Activated naive CD8-positive, alpha-beta T cell treated with anti-CD3 and anti-CD28 coated beads, Interleukin-2, amount 10 ng/mL, durations not matched to agents 7 days and 5 days (primary cell): ENCODE results near the gene FAM131A. TPM values are rescaled to one million over a fixed set of nuclear protein-coding genes. Genes with fewer than 3 reads are reported as not detected.
A peak's percentile ranks its signal among the peaks of the same experiment; 100 is the strongest.

ENCODE experiments used
- ATAC-seq: fragments of 150-1000 bp; cut with Tn5 transposase; one replicate; pipeline ENCODE4 v1.10.0; 2021; ENCODE audit warnings: low read depth, moderate library complexity
- POLR2A ChIA-PET: fragments of 350-600 bp; sonication (Branson Sonifier 250); formaldehyde crosslinking; loops from one replicate; lab custom pipeline; 2021; ENCODE audit warnings: antibody characterized with exemption; lab: Charles Lee
- DNase-seq: peaks from one replicate; pipeline ENCODE4 v3.0.0; 2021
- H3K27ac Mint-ChIP-seq: one replicate; pipeline ENCODE4 v1.8.0; 2022; ENCODE audit warnings: mild to moderate bottlenecking, mixed read lengths
- H3K27me3 Mint-ChIP-seq: one replicate; pipeline ENCODE4 v1.8.0; 2022; ENCODE audit warnings: mild to moderate bottlenecking, moderate library complexity, mixed read lengths
- H3K36me3 Mint-ChIP-seq: one replicate; pipeline ENCODE4 v1.8.0; 2021; ENCODE audit warnings: mild to moderate bottlenecking, mixed read lengths
- H3K4me1 Mint-ChIP-seq: one replicate; pipeline ENCODE4 v1.8.0; 2021; ENCODE audit warnings: mixed read lengths
- H3K4me3 Mint-ChIP-seq: one replicate; pipeline ENCODE4 v1.8.0; 2022; ENCODE audit warnings: mild to moderate bottlenecking, moderate library complexity, mixed read lengths
- H3K9me3 Mint-ChIP-seq: one replicate; pipeline ENCODE4 v1.8.0; 2021; ENCODE audit warnings: mixed read lengths
- total RNA-seq, 2 experiments: library from RNA; stranded (reverse); gene quantifications; one replicate each; pipeline ENCODE4 v1.2.3, GENCODE V29; 2021

FAM131A gene
- total RNA-seq, 2 experiments from 2014 or later, result 5.5 to 6.1 TPM

GRCh38 chr3:184350618-184351017, 13.2 kb downstream of the FAM131A start:
- Mint-ChIP-seq H3K36me3 (no peaks in the 10 kb centered on the region), H3K9me3 (no peaks in the 10 kb centered on the region), H3K4me1 (peaks cover 2% of the 10 kb centered on the region), H3K27me3 (no peaks in the 10 kb centered on the region), H3K27ac (no peak overlapping the region), H3K4me3 (no peak overlapping the region)
- POLR2A ChIA-PET, result no interaction called here
- ATAC-seq (no peak), DNase-seq (no peak)

DNA sequence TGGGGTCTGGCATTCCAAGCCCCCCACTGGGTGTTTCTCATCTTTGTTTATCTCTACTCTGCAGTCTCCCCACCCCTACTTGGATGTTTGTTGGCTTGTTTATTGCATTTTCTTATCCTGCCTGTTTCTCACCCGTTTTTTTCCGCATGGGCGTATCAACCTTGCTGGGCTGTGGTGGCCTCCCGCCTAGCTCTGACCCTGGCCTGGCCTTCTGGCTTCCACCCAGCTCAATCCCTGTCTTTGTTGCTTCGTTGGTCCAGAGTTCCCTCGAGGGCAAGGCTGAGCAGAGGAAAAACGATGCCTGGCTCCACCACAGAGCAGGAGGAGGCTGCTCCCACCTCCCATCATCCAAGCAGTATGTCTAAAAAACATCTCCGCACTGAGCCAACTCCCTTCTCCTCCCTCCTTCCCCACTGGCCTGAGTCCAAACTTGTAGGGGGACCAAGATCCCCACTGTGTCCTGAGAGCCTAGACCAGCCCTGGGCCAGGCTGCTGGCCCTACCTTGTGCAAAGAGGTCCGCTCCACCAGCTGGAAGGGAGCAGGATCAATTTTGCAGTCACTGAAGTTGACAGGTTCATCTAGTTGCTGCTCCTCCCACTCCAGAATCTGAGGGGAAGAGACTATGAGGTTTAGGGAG, 14.2 kb downstream of the FAM131A start:
- H3K36me3 Mint-ChIP-seq, result no peaks in the 10 kb centered on the region
- POLR2A ChIA-PET, result no interaction called here
- no peak overlapping the region for H3K4me3 Mint-ChIP-seq
- ATAC-seq, result no peak
- no peaks in the 10 kb centered on the region for H3K9me3 Mint-ChIP-seq
- peaks cover 2% of the 10 kb centered on the region for H3K4me1 Mint-ChIP-seq
- H3K27me3 Mint-ChIP-seq, result no peaks in the 10 kb centered on the region
- peak overlapping the region; percentile 24 for H3K27ac Mint-ChIP-seq
- no peak for DNase-seq

GRCh38 chr3:184352149-184352785, 14.9 kb downstream of the FAM131A start:
- no peaks in the 10 kb centered on the region for H3K9me3 Mint-ChIP-seq
- H3K4me1 Mint-ChIP-seq, result peaks cover 2% of the 10 kb centered on the region
- peak overlapping the region; percentile 32 for H3K27ac Mint-ChIP-seq
- no peak overlapping the region for H3K4me3 Mint-ChIP-seq
- POLR2A ChIA-PET, result no interaction called here
- ATAC-seq, result no peak
- H3K36me3 Mint-ChIP-seq, result no peaks in the 10 kb centered on the region
- no peak for DNase-seq
- H3K27me3 Mint-ChIP-seq, result no peaks in the 10 kb centered on the region

GRCh38 chr3:184352897-184353545, 15.6 kb downstream of the FAM131A start:
- DNase-seq, result no peak
- Mint-ChIP-seq H3K36me3 (no peaks in the 10 kb centered on the region), H3K4me1 (peaks cover 2% of the 10 kb centered on the region), H3K27me3 (no peaks in the 10 kb centered on the region), H3K4me3 (no peak overlapping the region), H3K27ac (no peak overlapping the region), H3K9me3 (no peaks in the 10 kb centered on the region)
- POLR2A ChIA-PET, result interaction anchor here (1.8 kb wide), 1 partner anchor 9 kb away, joined by 6 read pairs; the partner anchor contains the start of genes CLCN2 and POLR2H
- ATAC-seq, result no peak

- peaks cover 2% of the 10 kb centered on the region for H3K4me1 Mint-ChIP-seq
- POLR2A ChIA-PET, result interaction anchor here (1.8 kb wide), 1 partner anchor 8 kb away, joined by 6 read pairs; the partner anchor contains the start of genes CLCN2 and POLR2H
- DNase-seq (no peak), ATAC-seq (no peak)
- no peaks in the 10 kb centered on the region for H3K9me3 Mint-ChIP-seq
- no peaks in the 10 kb centered on the region for H3K27me3 Mint-ChIP-seq
- no peak overlapping the region for H3K4me3 Mint-ChIP-seq
- H3K36me3 Mint-ChIP-seq, result no peaks in the 10 kb centered on the region
- peak overlapping the region; percentile 48 for H3K27ac Mint-ChIP-seq
Measured at GRCh38 chr3:184353546-184353941, 16.1 kb downstream of the FAM131A start.

- DNase-seq (peak; percentile 68), ATAC-seq (peak; percentile 70)
- peak overlapping the region; percentile 48 for H3K27ac Mint-ChIP-seq
- H3K4me1 Mint-ChIP-seq, result peaks cover 2% of the 10 kb centered on the region
- no peaks in the 10 kb centered on the region for H3K36me3 Mint-ChIP-seq
- H3K9me3 Mint-ChIP-seq, result no peaks in the 10 kb centered on the region
- POLR2A ChIA-PET, result interaction anchor here (1.8 kb wide), 1 partner anchor 8 kb away, joined by 6 read pairs; the partner anchor contains the start of genes CLCN2 and POLR2H
- no peak overlapping the region for H3K4me3 Mint-ChIP-seq
- H3K27me3 Mint-ChIP-seq, result no peaks in the 10 kb centered on the region
Measured at GRCh38 chr3:184354121-184354728, 16.8 kb downstream of the FAM131A start.

DNA sequence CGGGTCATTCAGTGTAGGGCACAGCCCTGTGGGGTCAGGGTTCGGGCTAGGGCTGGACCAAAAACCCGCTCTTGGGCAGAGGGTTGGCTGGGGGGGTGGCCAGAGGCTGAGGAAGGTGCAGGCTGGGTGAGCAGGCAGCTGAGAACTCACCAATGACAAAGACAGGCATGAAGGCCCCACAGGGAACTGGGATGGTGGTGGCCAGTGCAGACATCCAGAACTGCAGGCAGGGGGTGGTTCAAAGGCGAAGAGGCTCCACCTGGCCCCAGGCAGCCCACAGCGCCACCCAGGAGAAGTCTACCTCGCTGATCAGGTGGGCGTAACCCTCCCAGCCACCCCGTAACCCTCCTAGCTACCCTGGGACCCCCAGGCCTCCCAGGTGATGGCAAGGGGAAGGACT, 17.4 kb downstream of the FAM131A start:
- no peaks in the 10 kb centered on the region for H3K9me3 Mint-ChIP-seq
- H3K4me3 Mint-ChIP-seq, result no peak overlapping the region
- H3K4me1 Mint-ChIP-seq, result peaks cover 2% of the 10 kb centered on the region
- ATAC-seq (no peak), DNase-seq (no peak)
- POLR2A ChIA-PET, result no interaction called here
- no peaks in the 10 kb centered on the region for H3K36me3 Mint-ChIP-seq
- H3K27ac Mint-ChIP-seq, result no peak overlapping the region
- H3K27me3 Mint-ChIP-seq, result no peaks in the 10 kb centered on the region

DNA sequence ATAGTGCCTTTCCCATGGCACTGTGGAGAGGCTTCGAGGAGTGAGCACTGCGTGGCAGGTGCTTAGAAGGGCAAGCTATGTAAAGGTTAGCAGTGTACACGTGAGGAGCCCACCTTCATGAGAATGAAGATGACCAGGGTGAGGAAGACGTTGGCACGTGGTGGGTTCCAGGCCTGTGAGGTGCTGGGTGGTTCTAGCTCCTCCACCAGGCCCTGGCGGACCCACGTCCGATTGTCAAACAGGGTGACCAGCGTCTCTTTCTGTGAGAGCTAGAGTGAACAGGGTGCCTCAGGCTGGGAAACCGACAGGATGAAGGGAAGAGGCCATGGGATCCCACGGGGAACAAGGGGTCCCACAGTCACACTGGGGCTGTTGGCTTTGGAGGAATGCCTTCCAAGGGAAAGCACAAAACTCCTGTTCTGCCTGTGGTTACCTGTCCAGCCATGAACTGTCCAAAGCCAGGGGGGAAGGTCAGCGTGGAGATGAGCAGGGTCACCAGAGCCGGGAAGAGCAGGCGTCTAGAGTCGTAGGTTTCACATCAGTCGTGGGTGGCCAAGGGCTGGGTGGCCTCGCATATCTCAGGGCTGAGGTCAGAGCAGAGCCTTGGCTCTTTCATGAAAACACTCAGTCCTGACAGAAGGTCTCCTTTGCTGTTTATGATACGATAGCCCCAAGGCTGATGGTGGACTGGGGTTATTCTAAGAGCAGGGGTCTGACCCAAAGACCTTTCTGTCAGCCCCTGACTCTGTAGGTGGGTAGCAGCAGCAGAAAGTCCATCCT, 18.1 kb downstream of the FAM131A start:
- POLR2A ChIA-PET, result no interaction called here
- no peak overlapping the region for H3K4me3 Mint-ChIP-seq
- no peaks in the 10 kb centered on the region for H3K36me3 Mint-ChIP-seq
- DNase-seq, result no peak
- H3K4me1 Mint-ChIP-seq, result peaks cover 5% of the 10 kb centered on the region
- H3K27ac Mint-ChIP-seq, result no peak overlapping the region
- ATAC-seq, result no peak
- H3K27me3 Mint-ChIP-seq, result peaks cover 2% of the 10 kb centered on the region
- no peaks in the 10 kb centered on the region for H3K9me3 Mint-ChIP-seq

GRCh38 chr3:184357248-184358123, 20.1 kb downstream of the FAM131A start:
- POLR2A ChIA-PET, result interaction anchor here (0.6 kb wide), 1 partner anchor 10 kb away, joined by 4 read pairs; no protein-coding TSS in a partner anchor
- no peaks in the 10 kb centered on the region for H3K36me3 Mint-ChIP-seq
- ATAC-seq, result no peak
- H3K27ac Mint-ChIP-seq, result no peak overlapping the region
- H3K4me3 Mint-ChIP-seq, result no peak overlapping the region
- no peaks in the 10 kb centered on the region for H3K9me3 Mint-ChIP-seq
- no peak for DNase-seq
- peaks cover 11% of the 10 kb centered on the region for H3K4me1 Mint-ChIP-seq
- peaks cover 2% of the 10 kb centered on the region for H3K27me3 Mint-ChIP-seq

- no peak overlapping the region for H3K27ac Mint-ChIP-seq
- H3K27me3 Mint-ChIP-seq, result peaks cover 2% of the 10 kb centered on the region
- H3K9me3 Mint-ChIP-seq, result no peaks in the 10 kb centered on the region
- no peak overlapping the region for H3K4me3 Mint-ChIP-seq
- peaks cover under 1% of the 10 kb centered on the region for H3K36me3 Mint-ChIP-seq
- ATAC-seq, result no peak
- no peak for DNase-seq
- POLR2A ChIA-PET, result no interaction called here
- H3K4me1 Mint-ChIP-seq, result peaks cover 12% of the 10 kb centered on the region
Measured at GRCh38 chr3:184358124-184358767, 20.8 kb downstream of the FAM131A start.

DNA sequence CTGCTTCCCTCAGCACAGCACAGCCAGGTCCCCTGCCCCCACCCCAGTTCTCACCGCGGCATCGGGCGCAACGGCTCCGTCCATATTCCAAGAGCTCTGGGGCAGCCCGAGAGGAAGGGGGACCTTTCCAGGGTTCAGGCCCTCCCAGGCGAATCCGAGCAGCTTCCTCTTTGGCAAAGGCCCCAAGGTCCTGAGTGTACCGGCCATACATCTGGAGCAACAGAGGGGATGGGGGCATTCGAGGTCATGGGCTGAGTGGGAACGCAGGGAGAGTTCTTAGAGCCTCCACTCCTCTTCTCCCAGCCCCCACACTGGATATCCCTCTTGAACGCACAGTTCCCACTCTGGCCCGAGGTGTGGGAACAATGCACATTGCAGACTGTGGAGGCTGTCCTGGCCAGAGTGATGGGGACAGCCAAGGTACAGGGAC, 21.5 kb downstream of the FAM131A start:
- peaks cover 14% of the 10 kb centered on the region for H3K4me1 Mint-ChIP-seq
- DNase-seq (no peak), ATAC-seq (no peak)
- H3K27ac Mint-ChIP-seq, result no peak overlapping the region
- POLR2A ChIA-PET, result interaction anchor here (0.5 kb wide), 1 partner anchor 185 kb away, joined by 3 read pairs; no protein-coding TSS in a partner anchor
- peaks cover 2% of the 10 kb centered on the region for H3K27me3 Mint-ChIP-seq
- no peak overlapping the region for H3K4me3 Mint-ChIP-seq
- H3K9me3 Mint-ChIP-seq, result no peaks in the 10 kb centered on the region
- H3K36me3 Mint-ChIP-seq, result peaks cover 2% of the 10 kb centered on the region
